VCaP (cell line): ENCODE measurements around the gene MAP1LC3C.

ENCODE experiments used
- H3K27ac ChIP-seq: fragments of 450-650 bp; 2 replicates; pipeline ENCODE4 v1.5.1; 2017
- TF ChIP-seq, protein P1 (sequence below): fragments of 450-650 bp; conservative IDR thresholded peaks from 2 replicates; pipeline ENCODE4 v1.5.1; 2017; ENCODE audit warnings: mild to moderate bottlenecking, moderate library complexity

MAP1LC3C gene

DNA sequence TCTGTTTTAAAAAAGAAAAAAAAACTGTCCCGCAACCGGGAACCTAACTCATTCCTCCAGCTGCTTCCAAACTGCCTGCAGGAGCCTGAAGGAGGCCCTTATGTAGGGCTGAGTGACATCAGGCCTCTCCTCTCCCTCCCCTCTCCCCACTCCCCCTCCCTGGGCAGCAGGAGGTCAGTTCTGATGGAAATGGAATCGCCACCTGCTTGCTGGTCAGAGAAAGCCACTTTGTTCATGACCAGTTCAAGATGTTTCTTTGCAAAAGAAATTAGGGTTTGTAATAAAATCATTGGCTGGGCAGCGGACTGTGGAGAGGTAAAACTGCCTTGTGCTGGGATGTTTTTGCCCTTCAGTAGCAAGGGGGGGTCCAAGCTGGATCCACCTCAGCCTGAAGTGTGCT, at the start of gene MAP1LC3C:
MAP1LC3C (minus strand) TSS at position 73 of the 400 bp plus-strand sequence. CDS start 90 bp downstream, outside the sequence.
- TF ChIP-seq, protein P1, sequence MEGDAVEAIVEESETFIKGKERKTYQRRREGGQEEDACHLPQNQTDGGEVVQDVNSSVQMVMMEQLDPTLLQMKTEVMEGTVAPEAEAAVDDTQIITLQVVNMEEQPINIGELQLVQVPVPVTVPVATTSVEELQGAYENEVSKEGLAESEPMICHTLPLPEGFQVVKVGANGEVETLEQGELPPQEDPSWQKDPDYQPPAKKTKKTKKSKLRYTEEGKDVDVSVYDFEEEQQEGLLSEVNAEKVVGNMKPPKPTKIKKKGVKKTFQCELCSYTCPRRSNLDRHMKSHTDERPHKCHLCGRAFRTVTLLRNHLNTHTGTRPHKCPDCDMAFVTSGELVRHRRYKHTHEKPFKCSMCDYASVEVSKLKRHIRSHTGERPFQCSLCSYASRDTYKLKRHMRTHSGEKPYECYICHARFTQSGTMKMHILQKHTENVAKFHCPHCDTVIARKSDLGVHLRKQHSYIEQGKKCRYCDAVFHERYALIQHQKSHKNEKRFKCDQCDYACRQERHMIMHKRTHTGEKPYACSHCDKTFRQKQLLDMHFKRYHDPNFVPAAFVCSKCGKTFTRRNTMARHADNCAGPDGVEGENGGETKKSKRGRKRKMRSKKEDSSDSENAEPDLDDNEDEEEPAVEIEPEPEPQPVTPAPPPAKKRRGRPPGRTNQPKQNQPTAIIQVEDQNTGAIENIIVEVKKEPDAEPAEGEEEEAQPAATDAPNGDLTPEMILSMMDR, result no peak
- H3K27ac ChIP-seq, result no peak within 1 kb of the TSS

DNA sequence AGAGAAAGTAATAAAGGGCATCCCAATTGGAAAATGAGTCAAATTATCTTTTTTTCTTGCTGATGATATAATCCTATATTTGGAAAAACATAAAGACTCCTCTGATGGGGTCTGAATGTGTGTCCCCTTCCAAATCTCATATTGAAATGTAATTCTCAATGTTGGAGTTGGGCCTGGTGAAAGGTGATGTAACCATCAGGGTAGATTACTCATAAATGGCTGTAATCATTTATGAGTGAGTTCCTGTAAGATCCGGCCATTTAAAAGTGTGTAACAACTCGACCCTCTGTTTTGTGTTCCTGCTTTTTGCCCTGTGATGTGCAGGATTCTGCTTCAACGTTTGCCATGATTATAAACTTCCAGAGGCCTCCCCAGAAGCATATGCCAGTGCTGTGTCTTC, 44.3 kb upstream of the MAP1LC3C start:
- no peak overlapping the region for H3K27ac ChIP-seq
- TF ChIP-seq, protein P1, result no peak

DNA sequence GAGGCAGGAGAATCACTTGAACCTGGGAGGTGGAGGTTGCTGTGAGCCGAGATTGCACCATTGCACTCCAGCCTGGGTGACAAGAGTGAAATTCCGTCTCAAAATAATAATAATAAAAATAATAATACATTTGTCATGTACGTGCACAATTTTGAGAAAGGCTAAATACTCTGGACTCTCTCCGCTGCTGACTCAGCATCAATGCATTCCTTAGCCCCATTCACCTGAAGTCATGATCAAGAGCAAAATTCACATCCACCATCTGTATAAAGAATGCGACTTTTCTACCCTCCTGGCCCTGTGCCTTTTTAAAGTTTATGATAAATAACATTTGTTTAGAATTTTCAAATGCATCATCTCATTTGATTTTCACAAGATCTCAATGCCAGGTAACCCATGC, 35.5 kb upstream of the MAP1LC3C start:
- TF ChIP-seq, protein P1, result no peak
- no peak overlapping the region for H3K27ac ChIP-seq

DNA sequence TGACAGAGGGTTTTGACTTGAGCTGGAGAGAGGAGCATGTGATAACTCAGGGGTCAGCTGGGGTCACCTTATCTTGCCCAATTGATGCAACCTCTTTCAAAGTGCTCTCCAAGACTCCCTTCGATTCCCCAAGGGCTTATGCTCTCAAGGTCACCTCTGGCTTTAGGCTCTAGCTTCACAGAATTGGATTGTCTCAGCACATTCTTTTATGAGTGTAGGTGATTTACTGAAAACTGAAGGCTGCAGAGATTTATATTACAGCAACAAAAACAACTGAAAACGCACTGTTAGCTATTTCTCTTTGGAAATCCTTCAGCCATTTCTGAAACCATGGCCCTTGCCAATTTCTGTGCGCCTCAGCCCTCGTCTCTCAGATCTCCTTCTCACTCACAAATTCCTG, 34.5 kb upstream of the MAP1LC3C start:
- TF ChIP-seq, protein P1, result no peak
- no peak overlapping the region for H3K27ac ChIP-seq

DNA sequence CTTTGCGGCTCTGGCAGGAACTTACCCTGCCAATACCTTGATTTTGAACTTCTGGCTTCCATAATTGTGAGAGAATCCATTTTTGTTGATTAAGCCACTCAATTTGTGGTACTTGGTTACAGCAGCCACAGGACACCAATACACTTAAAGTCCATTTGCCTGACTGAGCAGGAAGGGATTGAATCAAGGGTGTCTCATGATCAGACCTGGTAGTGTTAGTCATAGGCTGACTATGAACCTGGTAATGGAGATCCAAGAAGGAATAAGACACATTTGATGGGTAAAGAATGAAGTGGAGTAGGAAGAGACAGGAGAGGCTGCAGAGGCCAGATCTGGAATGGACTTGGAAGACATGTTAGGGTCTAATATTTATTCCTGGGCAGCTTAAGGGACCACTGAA, 31.2 kb upstream of the MAP1LC3C start:
- TF ChIP-seq, protein P1, result no peak
- H3K27ac ChIP-seq, result no peak overlapping the region

DNA sequence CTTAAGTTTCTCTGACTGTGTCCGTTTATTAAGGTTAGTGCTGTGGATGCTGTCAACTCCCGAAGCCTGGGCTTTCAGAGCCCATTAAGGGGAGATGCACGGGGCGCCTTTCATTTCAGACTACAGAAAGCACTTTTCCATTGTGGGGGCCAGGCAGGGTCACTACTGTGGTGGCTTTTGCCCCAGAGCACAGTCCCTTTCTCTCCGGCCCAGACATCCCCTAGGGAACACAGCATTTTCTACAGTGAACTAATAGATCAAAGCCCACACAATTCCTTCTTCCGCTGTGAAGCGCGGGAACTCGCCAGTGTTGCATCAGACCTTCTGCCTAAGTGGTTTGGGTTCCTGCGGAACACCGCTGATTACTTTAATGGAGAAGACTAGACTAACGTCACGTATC, 26.8 kb upstream of the MAP1LC3C start:
- TF ChIP-seq, protein P1, result no peak
- H3K27ac ChIP-seq, result no peak overlapping the region

DNA sequence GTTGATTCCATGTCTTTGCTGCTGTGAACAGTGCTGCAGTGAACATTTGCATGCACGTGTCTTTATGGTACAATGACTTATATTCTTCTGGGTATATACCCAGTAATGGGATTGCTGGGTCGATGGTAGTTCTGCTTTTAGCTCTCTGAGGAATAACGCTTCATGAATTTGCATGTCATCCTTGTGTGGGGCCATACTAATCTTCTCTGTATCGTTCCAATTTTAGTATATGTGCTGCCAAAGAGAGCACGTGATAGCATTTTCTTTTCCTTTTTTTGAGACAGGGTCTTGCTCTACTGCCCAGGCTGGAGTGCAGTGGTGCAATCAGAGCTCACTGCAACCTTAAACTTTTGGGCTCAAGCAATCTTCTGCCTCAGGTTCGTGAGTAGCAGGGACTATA, 24.9 kb upstream of the MAP1LC3C start:
- TF ChIP-seq, protein P1, result no peak
- no peak overlapping the region for H3K27ac ChIP-seq

DNA sequence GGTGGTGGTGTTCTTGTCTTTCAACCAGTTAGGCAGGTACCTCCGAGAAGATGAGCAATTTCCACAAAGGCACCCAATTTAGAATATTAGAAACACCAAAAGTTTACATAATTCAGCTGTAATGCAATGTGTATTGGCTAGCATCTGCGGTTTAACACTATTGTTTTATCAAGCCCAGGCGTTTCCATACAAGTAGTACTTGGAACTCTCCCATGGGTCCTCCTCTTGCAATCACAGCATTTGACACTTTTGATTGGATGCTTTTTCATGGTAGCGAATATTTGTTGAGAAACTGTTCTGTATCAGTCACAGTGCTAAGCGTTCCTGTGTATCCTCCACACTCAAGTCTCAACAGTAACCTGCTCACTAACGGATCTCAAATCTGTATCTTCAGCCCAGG, 20.1 kb upstream of the MAP1LC3C start:
- TF ChIP-seq, protein P1, result no peak
- no peak overlapping the region for H3K27ac ChIP-seq
